GM12878 (cell line): ENCODE results near the gene HMOX2. TPM values are rescaled to one million over a fixed set of nuclear protein-coding genes. Genes with fewer than 3 reads are reported as not detected.

ENCODE experiments used
- ATAC-seq: fragments of 200-7000 bp; cut with Tn5 transposase; 3 replicates; pipeline ENCODE4 v1.9.1; 2020; ENCODE audit warnings: mild to moderate bottlenecking, moderate library complexity
- BruUV-seq: library from RNA; stranded (reverse); fragments of 400-500 nt; replicated peaks from 2 replicates; lab custom pipeline; 2021; lab: Mats Ljungman, UMichigan
- CTCF ChIA-PET: fragments of 300-600 bp; sonication (Branson Sonifier 250); formaldehyde crosslinking; extraction: SDS; loops from one replicate; lab custom pipeline; 2021; ENCODE audit warnings: inconsistent platforms; lab: Yijun Ruan, JAX
- POLR2A ChIA-PET: fragments of 350-600 bp; formaldehyde crosslinking; extraction: SDS; loops from one replicate; lab custom pipeline; 2021; ENCODE audit warnings: inconsistent platforms; lab: Charles Lee
- RAD21 ChIA-PET: fragments of 300-600 bp; sonication (Branson Sonifier 250); formaldehyde crosslinking; loops from one replicate; lab custom pipeline; 2023; ENCODE audit warnings: antibody characterized with exemption; ENCODE audit not compliant: unreplicated experiment; lab: Charles Lee
- SMC1A ChIA-PET: fragments of 300-600 bp; sonication (Branson Sonifier 250); formaldehyde crosslinking; loops from one replicate; lab custom pipeline; 2023; ENCODE audit not compliant: unreplicated experiment, uncharacterized antibody; lab: Charles Lee
- DNase-seq: peaks from one replicate; pipeline ENCODE4 v3.0.0-alpha.2; 2011; ENCODE audit warnings: low read depth, low spot score
- FAIRE-seq: peaks from 3 replicates; lab custom pipeline; 2011; peaks lifted over from hg19 to GRCh38; lab: Jason Lieb, UNC
- H2AFZ ChIP-seq: 2 replicates; pipeline ENCODE4 v1.6.0; 2011; ENCODE audit warnings: low read depth, low read length, control low read depth; ENCODE audit not compliant: control insufficient read depth
- H3K27ac ChIP-seq: 2 replicates; pipeline ENCODE4 v1.5.1; 2011; ENCODE audit warnings: control low read depth; ENCODE audit not compliant: control insufficient read depth, insufficient read depth
- H3K27me3 ChIP-seq, 2 experiments: replicated peaks in 1 of 2; 2 replicates each; pipeline versions ENCODE4 v1.6.0 to v1.6.1; 2011; ENCODE audit warnings: low read length in 1 of 2; ENCODE audit not compliant: control insufficient read depth in 2 of 2, insufficient read depth in 2 of 2
- H3K36me3 ChIP-seq, 2 experiments: 2 replicates each; pipeline ENCODE4 v1.5.1; 2011; ENCODE audit warnings: low read length in 1 of 2; ENCODE audit not compliant: control insufficient read depth in 2 of 2, insufficient read depth in 2 of 2
- H3K4me1 ChIP-seq: 2 replicates; pipeline ENCODE4 v1.6.1; 2011; ENCODE audit warnings: mild to moderate bottlenecking, low read length, moderate library complexity, mixed read lengths; ENCODE audit not compliant: control insufficient read depth, insufficient read depth
- H3K4me2 ChIP-seq: 2 replicates; pipeline ENCODE4 v1.6.0; 2011; ENCODE audit warnings: control low read depth; ENCODE audit not compliant: control insufficient read depth, insufficient read depth
- H3K4me3 ChIP-seq: fragments of 200-600 bp; sonication (generic); 2 replicates; pipeline ENCODE4 v1.5.1; 2016
- H3K79me2 ChIP-seq: 2 replicates; pipeline ENCODE4 v1.6.0; 2011; ENCODE audit warnings: low read length; ENCODE audit not compliant: control insufficient read depth, insufficient read depth
- H3K9ac ChIP-seq: 2 replicates; pipeline ENCODE4 v1.8.0; 2011; ENCODE audit warnings: low read length, control low read depth, mixed read lengths; ENCODE audit not compliant: control insufficient read depth, insufficient read depth
- H3K9me3 ChIP-seq: replicated peaks from 3 replicates; pipeline ENCODE4 v1.5.1; 2011; ENCODE audit warnings: mild to moderate bottlenecking, low read length; ENCODE audit not compliant: control insufficient read depth, insufficient read depth
- H4K20me1 ChIP-seq: 2 replicates; pipeline ENCODE4 v1.6.0; 2011; ENCODE audit not compliant: control insufficient read depth, insufficient read depth
- CEBPB ChIP-seq, 2 experiments: fragments of 150-350 bp in 1 of 2; IDR thresholded peaks; 2 replicates each; pipeline ENCODE4 v1.6.1; 2012 to 2014; ENCODE audit warnings: low read depth in 2 of 2, low read length in 2 of 2, borderline replicate concordance in 1 of 2, inconsistent platforms in 1 of 2
- CHD2 ChIP-seq: IDR thresholded peaks from 2 replicates; pipeline ENCODE4 v1.6.1; 2011; ENCODE audit warnings: low read depth, low read length, improper control_type of control experiment, borderline replicate concordance
- EGR1 ChIP-seq, 2 experiments: IDR thresholded peaks; 1 replicate in 1 of 2; 2 replicates in 1 of 2; pipeline ENCODE4 v1.6.1; 2011 to 2012; ENCODE audit warnings: low read depth in 2 of 2, low read length in 2 of 2, borderline replicate concordance in 1 of 2, mild to moderate bottlenecking in 1 of 2, moderate library complexity in 1 of 2
- ESRRA ChIP-seq: IDR thresholded peaks from 2 replicates; pipeline ENCODE4 v1.6.1; 2012; ENCODE audit warnings: mild to moderate bottlenecking, low read length, improper control_type of control experiment
- FOS ChIP-seq: IDR thresholded peaks from 3 replicates; pipeline ENCODE4 v1.6.1; 2011; ENCODE audit warnings: borderline replicate concordance; ENCODE audit not compliant: insufficient read length; ENCODE audit errors: extremely low read depth
- FOXM1 ChIP-seq: IDR thresholded peaks from 2 replicates; pipeline ENCODE4 v1.6.1; 2012; ENCODE audit warnings: low read depth, mild to moderate bottlenecking, inconsistent platforms, low read length, moderate library complexity
- HDAC2 ChIP-seq: fragments of 200-600 bp; sonication (generic); IDR thresholded peaks from 2 replicates; pipeline ENCODE4 v1.6.1; 2017
- MLLT1 ChIP-seq: fragments of 450-650 bp; IDR thresholded peaks from 2 replicates; pipeline ENCODE4 v1.6.1; 2016; ENCODE audit warnings: mild to moderate bottlenecking
- MYC ChIP-seq: IDR thresholded peaks from 2 replicates; pipeline ENCODE4 v1.6.1; 2011; ENCODE audit warnings: mild to moderate bottlenecking, low read length, moderate library complexity, inconsistent platforms; ENCODE audit not compliant: insufficient read depth, insufficient replicate concordance, insufficient read length, severe bottlenecking
- NR2C1 ChIP-seq: fragments of 450-650 bp; IDR thresholded peaks from 2 replicates; pipeline ENCODE4 v1.6.1; 2017; ENCODE audit warnings: antibody characterized with exemption, mild to moderate bottlenecking, moderate library complexity
- POU2F2 ChIP-seq: IDR thresholded peaks from 3 replicates; pipeline ENCODE4 v1.6.1; 2011; ENCODE audit warnings: low read depth, mild to moderate bottlenecking, low read length, borderline replicate concordance
- RCOR1 ChIP-seq: conservative IDR thresholded peaks from 2 replicates; pipeline ENCODE4 v1.6.1; 2012; ENCODE audit warnings: low read depth, low read length, improper control_type of control experiment
- RELA ChIP-seq: fragments of 450-650 bp; IDR thresholded peaks from 2 replicates; pipeline ENCODE4 v1.8.0; 2014; ENCODE audit warnings: borderline replicate concordance; ENCODE audit not compliant: partially characterized antibody
- RUNX3 ChIP-seq: IDR thresholded peaks from 2 replicates; pipeline ENCODE4 v1.6.1; 2012; ENCODE audit warnings: low read length, inconsistent platforms
- SMAD1 ChIP-seq: fragments of 450-650 bp; IDR thresholded peaks from 2 replicates; pipeline ENCODE4 v1.6.1; 2018; ENCODE audit warnings: mild to moderate bottlenecking, low read depth; ENCODE audit not compliant: partially characterized antibody
- SP1 ChIP-seq: IDR thresholded peaks from one replicate; pipeline ENCODE4 v1.6.1; 2011; ENCODE audit warnings: low read depth, low read length
- SREBF1 ChIP-seq: IDR thresholded peaks from 2 replicates; pipeline ENCODE4 v1.6.1; 2012; ENCODE audit warnings: mild to moderate bottlenecking, low read length
- TCF12 ChIP-seq: IDR thresholded peaks from 2 replicates; pipeline ENCODE4 v1.6.1; 2011; ENCODE audit warnings: low read depth, mild to moderate bottlenecking, low read length
- YBX1 ChIP-seq: fragments of 450-650 bp; IDR thresholded peaks from 2 replicates; pipeline ENCODE4 v1.6.1; 2016; ENCODE audit warnings: antibody characterized with exemption
- ZBTB11 ChIP-seq: fragments of 450-650 bp; formaldehyde crosslinking; IDR thresholded peaks from 2 replicates; pipeline ENCODE4 v1.5.0; 2022; ENCODE audit warnings: mild to moderate bottlenecking, missing genetic modification characterization
- WGBS: methylation state at CpG from one replicate; pipeline ENCODE4 v1.1.6; 2016; ENCODE audit warnings: low lambda C conversion rate; ENCODE audit not compliant: insufficient replicate concordance, insufficient coverage; ENCODE audit errors: missing lambda C conversion rate; 5-methylcytosine and 5-hydroxymethylcytosine counted together
- in situ Hi-C: fragments of 300-500 bp; cut with MboI; formaldehyde crosslinking; loops from 9 replicates; pipeline ENCODE4 v1.14.3; 2018; ENCODE audit warnings: mixed read lengths
- intact Hi-C: fragments of 100-400 bp; cut with micrococcal nuclease; formaldehyde crosslinking; loops from one replicate; pipeline ENCODE4 v1.14.2; 2022; ENCODE audit not compliant: unreplicated experiment
- polyA plus RNA-seq, 11 experiments: library from polyadenylated mRNA; depleted of rRNA in 4 of 11; unstranded in 6 of 11; stranded (reverse) in 5 of 11; fragments of >200 nt; fragmentation: Nextera tagmentation in 4 of 11; fragmentation: Illumina TruSeq in 1 of 11; extraction: Ambion mirVana in 4 of 11; extraction: Trizol in 1 of 11; gene quantifications; 1 replicate in 1 of 11; 2 replicates in 10 of 11; pipeline versions ENCODE4 v1.2.1 to v1.2.3, GENCODE V29; 2011 to 2016; ENCODE audit warnings: inconsistent platforms in 2 of 11, missing spikeins in 2 of 11, low read depth in 1 of 11
- total RNA-seq, 4 experiments: library from RNA; depleted of rRNA in 3 of 4; stranded (reverse); fragments of >200 nt in 3 of 4; fragmentation: Illumina TruSeq in 1 of 4; extraction: Trizol in 1 of 4; gene quantifications; 2 replicates each; pipeline versions ENCODE4 v1.2.1 to v1.2.3, GENCODE V29; 2013 to 2021

HMOX2 gene
- total and polyA plus RNA-seq, 10 of the 15 experiments (the other 5 are each of a cell fraction or from before 2014, with no cell fraction given) = 26.4 to 111 (median 57.8) TPM

- H3K4me3 ChIP-seq = no peak overlapping the region
- SMC1A ChIA-PET = interaction anchor here (1.0 to 1.3 kb wide), 3 partner anchors 14 to 66 kb away, joined by 3 to 7 read pairs (median 6); no protein-coding TSS in a partner anchor
- BruUV-seq = no TSS peak
- in situ Hi-C loops (loop anchor here (10.0 kb wide), 1 partner anchor 435 kb away; the partner anchor contains the start of gene SEC14L5), intact Hi-C loops (loop anchor here (10.0 kb wide), 2 partner anchors 95 to 435 kb away; partner anchors contain the start of genes SEC14L5 and UBALD1)
- no peak for FAIRE-seq
- no peak for TF ChIP-seq FOXM1
- TF ChIP-seq POU2F2 = no peak
- TF ChIP-seq CHD2 = no peak
- no peak for TF ChIP-seq HDAC2
- TF ChIP-seq TCF12 = no peak
- no peak for TF ChIP-seq SP1
- no peak for TF ChIP-seq FOS
- no peak for TF ChIP-seq MLLT1
- no peak for TF ChIP-seq SREBF1
- TF ChIP-seq NR2C1 = no peak
- no peak for TF ChIP-seq MYC
- no peak for TF ChIP-seq ZBTB11 (CRISPR knock-in tag)
- TF ChIP-seq RUNX3 = no peak
- TF ChIP-seq ESRRA = no peak
- TF ChIP-seq EGR1 (IDR thresholded peaks at IDR 0.05; ENCODE audit: borderline replicate concordance in 1 of 2, low read depth in 2 of 2, low read length in 2 of 2) = no peak
- TF ChIP-seq RCOR1 = no peak
- no peak for TF ChIP-seq SMAD1
- no peak for TF ChIP-seq YBX1
- TF ChIP-seq CEBPB (IDR thresholded peaks at IDR 0.05; ENCODE audit: borderline replicate concordance in 1 of 2, low read depth in 2 of 2, low read length in 2 of 2) = no peak
- TF ChIP-seq RELA = no peak
- TF ChIP-seq, all 136 proteins: peak for 0
- ChIA-PET RAD21 (no interaction called here), CTCF (interaction anchor here (1.1 to 6.7 kb wide), 6 partner anchors 9 to 104 kb away, joined by 4 to 65 read pairs (median 8); no protein-coding TSS in a partner anchor), POLR2A (interaction anchor here (0.6 kb wide), 1 partner anchor 31 kb away, joined by 3 read pairs; no protein-coding TSS in a partner anchor)
- no peaks in the 10 kb centered on the region for H3K27me3 ChIP-seq
- DNase-seq (no peak), ATAC-seq (no peak)
- H3K4me1 ChIP-seq = peaks cover 13% of the 10 kb centered on the region
- no peaks in the 10 kb centered on the region; the same call in 1 of the 2 replicates for H3K79me2 ChIP-seq
- H3K4me2 ChIP-seq = no peak overlapping the region
- no peak overlapping the region for H3K9ac ChIP-seq
- no peaks in the 10 kb centered on the region; a peak in 2 of 4 replicates for H3K36me3 ChIP-seq
- H3K9me3 ChIP-seq = no peaks in the 10 kb centered on the region
- H3K27ac ChIP-seq = no peak overlapping the region
- WGBS = 83% methylated on average over 15 of the region's 15 CpGs
- H4K20me1 ChIP-seq = no peaks in the 10 kb centered on the region
- H2AFZ ChIP-seq = no peak overlapping the region
Observed at GRCh38 chr16:4519274-4520058, 43.3 kb downstream of the HMOX2 start.
